GOT3 (cell line): ENCODE measurements around the gene OGFRL1.

Source experiments
- DNase-seq: peaks from one replicate; lab custom pipeline; 2025; ENCODE audit warnings: mixed read lengths; lab: John Stamatoyannopoulos, UW

Gene OGFRL1

GRCh38 chr6:71334768-71335167 is 46.2 kb downstream of the OGFRL1 start:
- no peak for DNase-seq

- DNase-seq, result no peak
Measured at GRCh38 chr6:71335544-71335943, 46.9 kb downstream of the OGFRL1 start.

GRCh38 chr6:71336901-71337300 is 48.3 kb downstream of the OGFRL1 start:
- no peak for DNase-seq

GRCh38 chr6:71338540-71339316 is 50.1 kb downstream of the OGFRL1 start:
- DNase-seq, result no peak

- no peak for DNase-seq
Measured at GRCh38 chr6:71342772-71343171, 54.2 kb downstream of the OGFRL1 start.

- DNase-seq, result no peak
Measured at GRCh38 chr6:71345476-71346333, 57.1 kb downstream of the OGFRL1 start.

- no peak for DNase-seq
Measured at GRCh38 chr6:71346334-71346694, 57.7 kb downstream of the OGFRL1 start.

- DNase-seq, result no peak
Measured at GRCh38 chr6:71347119-71347518, 58.5 kb downstream of the OGFRL1 start.

- DNase-seq, result no peak
Measured at GRCh38 chr6:71349395-71349794, 60.8 kb downstream of the OGFRL1 start.

GRCh38 chr6:71349976-71350615 is 61.5 kb downstream of the OGFRL1 start:
- no peak for DNase-seq

- DNase-seq, result no peak
Measured at GRCh38 chr6:71351190-71351589, 62.6 kb downstream of the OGFRL1 start.
